HG03103 (cell line): ENCODE measurements around the gene MYLK.
"Not testable (repeated sequence)": the region's sequence is repeated elsewhere in the genome, so short reads cannot be mapped to it uniquely, and the experiment has no call there.

ENCODE experiments used
- ATAC-seq: cut with Tn5 transposase; IDR thresholded peaks from one replicate; pipeline ENCODE4 v1.9.1; 2021; ENCODE audit warnings: low read depth; ENCODE audit not compliant: unreplicated experiment

Gene MYLK

GRCh38 chr3:123730829-123731228 is 153.3 kb downstream of the MYLK start:
- no peak for ATAC-seq

- no peak for ATAC-seq
These were observed 155.1 kb downstream of the MYLK start for GRCh38 chr3:123728991-123729390.

DNA sequence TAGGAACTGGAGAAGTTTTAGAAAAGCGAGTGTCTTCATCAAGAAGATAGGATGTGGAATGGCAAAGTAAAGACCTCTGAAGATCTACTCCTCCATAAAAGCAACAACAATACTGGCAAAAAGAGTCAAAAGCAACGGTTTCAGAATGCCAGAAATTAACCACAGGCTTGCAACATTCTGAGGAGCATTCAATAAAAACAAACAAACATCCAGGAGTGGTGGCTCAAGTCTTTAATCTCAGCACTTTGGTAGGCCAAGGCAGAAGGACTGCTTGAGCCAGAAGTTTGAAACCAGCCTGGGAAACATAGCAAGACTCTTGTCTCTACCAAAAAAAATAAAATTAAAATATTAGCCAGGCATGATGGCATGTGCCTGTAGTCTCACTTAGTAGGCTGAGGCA is 156.1 kb downstream of the MYLK start:
- no peak for ATAC-seq

- no peak for ATAC-seq
These were observed 158.3 kb downstream of the MYLK start for GRCh38 chr3:123725652-123726400.

- ATAC-seq, result no peak
These were observed 159.8 kb downstream of the MYLK start for GRCh38 chr3:123724306-123724705.

DNA sequence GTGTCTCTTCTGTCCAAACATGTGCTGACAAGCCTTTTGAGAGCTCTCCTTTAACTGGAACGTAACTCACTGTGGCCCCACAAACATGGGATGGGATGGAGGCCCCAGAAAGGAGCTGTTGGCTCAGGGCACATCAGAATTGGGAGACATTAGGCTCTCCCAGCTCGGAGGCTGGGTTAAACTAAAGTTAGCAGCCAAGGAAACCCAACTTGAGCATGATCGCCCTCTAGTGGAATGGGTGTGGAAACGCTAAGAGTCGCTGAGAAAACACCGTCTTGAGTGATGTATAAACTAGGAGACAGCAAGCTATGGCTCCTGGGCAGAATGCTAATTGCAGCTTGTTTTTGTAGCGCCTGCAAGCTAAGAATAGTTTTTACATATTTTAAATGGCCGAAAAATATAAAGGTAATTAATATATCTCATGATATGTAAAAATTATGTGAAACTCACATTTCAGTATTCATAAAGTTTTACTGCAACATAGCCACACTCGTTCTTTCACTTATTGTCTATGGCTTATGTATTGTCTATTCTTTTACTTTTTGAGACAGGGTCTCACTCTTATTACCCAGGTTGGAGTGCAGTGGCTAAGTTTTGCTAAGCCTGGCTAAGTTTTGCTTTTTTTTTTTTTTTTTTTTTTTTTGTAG is 160.5 kb downstream of the MYLK start:
- ATAC-seq, result no peak

DNA sequence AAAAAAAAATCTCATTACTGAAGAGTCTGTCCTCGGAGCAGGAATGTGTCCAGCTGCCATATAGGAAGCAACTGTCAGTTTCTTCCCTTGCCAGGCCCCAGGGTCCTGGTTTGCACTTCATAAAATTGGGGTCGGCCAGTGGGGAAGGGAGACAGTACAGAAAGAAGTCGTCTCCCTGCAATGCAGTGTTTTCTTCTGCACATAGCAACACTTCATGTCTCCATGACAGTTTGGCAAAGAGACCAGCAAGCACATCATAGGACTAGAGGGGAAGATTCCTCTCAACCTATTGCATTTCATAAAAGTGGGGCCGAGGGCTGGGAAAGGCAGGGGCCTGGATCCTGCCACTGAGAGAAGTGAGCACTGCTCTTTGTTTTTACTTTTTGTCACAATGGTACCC is 161.1 kb downstream of the MYLK start:
- no peak for ATAC-seq

DNA sequence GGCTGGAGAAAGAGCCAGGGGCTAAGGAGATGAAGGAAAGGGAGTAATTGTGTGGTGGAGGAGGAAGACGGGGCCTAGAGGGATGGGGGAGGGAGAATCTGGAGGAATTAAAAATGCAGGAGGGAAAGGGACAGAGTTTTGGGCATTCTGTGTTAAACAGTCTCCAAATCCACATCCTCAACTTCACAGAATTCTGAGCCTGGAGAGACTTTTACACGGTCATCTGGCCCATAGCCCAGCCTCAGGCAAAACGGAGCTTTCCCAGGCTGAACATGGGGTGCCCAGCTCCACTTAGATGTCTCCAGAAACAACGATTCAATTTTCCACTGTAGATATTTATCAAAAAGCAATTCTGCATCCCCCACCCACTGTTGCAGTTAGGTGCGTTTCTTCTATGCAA is 161.7 kb downstream of the MYLK start:
- no peak for ATAC-seq

DNA sequence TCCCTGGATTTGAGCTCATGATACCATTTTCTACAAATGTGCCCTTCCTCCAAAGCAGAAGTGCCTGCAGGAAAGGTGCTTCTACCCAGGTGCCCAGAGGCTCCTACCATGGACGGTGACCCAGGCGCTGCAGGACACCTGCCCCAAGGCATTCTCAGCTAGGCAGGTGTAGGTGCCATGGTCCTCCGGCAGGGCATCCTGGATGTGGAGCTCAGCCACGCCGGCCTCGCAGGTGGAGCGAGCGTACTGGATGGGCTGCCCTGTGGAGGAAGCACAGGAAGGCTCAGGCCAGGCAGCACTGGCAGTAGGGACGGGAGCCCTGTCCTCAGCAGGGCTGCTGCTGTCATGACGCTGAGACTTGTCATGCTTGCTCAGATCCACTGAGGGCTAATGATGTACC is 162.1 kb downstream of the MYLK start:
- ATAC-seq, result no peak

DNA sequence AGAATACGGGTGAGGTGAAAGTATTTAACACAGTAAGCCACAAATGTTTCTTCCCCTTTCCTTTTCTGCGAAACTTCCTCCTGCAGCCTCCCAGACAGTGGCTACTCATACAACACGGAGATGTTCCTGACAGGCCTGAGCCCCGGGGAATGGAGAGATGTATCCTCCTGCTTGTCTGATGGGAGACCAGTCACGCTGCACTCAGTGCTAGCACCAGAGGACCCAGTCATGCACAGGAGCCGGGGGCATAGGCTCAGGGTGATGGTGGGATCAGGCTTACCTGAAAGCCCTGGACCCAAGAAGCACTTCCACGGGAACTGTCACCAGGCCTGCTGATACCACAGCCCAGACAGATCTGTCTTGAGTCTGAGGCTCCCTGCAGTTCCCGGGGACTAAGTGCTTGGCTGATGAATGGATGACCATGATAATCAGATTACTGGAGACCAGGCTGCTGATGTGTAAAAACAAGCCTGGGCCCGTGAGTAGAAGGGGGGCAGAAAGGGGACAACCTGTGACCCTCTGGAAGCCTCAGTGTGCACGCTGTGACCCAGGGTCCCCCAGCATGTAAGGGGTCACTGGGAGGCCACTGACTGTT is 162.9 kb downstream of the MYLK start:
- not testable (repeated sequence) for ATAC-seq

DNA sequence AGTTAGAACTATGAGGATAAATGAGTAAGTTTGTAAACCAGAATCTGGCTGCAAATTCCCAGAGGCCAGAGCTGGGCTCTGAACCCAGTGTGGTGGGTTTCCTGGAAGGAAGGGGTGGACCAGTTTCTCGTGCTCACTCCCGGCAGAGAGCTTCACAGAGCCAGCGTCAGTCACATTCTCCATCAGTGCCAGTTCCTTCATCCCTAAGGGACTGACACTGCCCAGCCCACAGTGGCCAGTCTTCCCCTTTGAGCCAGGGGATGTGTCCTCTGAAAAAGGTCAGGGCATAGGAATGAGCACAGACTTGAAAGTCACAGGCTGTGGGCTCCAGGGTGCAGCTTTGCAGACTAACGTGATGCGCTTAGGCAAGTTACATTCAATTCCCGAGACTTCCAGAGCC is 163.5 kb downstream of the MYLK start:
- no peak for ATAC-seq

DNA sequence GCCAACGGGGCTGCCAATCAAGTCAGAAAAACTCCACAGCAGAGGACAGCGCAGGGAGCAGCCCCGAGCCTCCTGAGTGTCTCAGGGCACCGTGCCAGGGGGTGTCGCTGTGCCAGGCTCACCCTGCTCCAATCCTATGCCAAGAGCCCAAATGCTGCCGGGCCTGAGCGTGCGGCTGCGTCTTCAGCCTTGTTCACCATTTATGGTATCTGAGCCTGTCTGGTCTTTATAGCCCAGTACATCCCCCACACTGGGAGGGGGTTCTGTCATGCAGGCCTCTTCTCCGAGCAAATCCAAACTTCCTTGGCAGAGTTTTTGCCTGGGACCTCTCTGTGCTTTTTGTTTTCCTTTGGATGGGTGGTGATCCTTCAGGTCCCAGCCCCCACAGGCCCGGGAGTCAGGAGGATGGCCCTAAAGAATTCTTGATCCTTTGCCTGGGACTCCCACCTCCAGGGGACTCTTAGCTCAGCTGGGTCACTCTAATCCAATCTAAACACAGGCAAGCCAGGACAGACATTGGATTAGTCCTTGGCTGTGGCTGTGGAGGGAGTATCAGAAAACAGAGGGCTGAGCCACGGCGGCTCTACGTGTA is 164.2 kb downstream of the MYLK start:
- ATAC-seq, result no peak

DNA sequence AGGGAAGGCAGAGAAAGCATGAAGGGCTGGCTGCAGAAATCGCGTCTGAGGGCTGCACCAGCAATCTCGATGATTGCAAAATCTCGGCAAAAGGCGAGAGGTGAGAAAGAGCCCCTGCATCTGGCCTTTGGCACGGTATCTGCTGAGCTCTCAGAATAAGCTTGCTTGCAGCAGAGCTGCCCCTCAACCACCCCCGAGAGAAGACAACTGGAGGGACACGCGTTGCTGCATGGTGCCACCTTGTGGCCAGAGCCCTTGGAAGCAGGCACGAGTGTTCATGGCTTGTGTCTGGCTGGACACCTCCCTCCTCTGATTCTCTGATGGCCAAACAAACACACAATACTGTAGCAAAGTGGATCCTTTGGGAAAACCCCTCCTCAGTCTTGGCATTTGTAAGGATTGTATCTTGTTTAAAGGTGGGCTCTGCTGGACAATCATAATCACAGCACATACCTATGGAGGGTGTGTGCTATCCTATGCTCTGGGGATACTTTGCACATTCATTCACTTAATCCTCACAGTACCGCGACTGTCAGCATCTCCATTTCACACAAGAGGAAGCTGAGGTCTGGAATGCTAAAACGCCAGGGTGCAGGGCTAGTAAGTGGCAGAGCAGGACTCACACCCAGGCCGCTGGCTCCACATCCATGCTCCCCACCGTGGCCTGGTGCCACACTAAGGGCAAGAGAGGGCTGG is 164.9 kb downstream of the MYLK start:
- ATAC-seq, result not testable (repeated sequence)

DNA sequence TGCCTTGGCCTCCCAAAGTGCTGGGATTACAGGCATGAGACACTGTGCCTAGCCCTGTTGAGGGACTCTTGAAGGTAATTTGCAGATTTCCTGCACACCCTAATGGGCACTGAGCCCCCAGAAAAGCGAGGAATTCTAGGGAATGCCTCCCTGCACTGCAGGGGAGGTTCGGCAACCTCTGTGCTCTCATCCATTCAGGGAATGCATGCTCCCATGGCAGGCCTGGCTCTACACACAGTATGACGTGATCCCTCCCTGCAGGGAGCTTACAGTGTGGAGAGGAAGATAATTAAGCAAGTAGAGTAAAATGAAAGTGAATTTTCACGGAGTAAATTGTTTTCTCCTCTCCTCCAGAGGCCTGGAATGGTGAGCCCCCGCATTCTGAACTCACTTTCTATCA is 166.0 kb downstream of the MYLK start:
- no peak for ATAC-seq

GRCh38 chr3:123717451-123717850 is 166.7 kb downstream of the MYLK start:
- ATAC-seq, result not testable (repeated sequence)

- ATAC-seq, result no peak
These were observed 167.7 kb downstream of the MYLK start for GRCh38 chr3:123716411-123716810.

- ATAC-seq, result no peak
These were observed 170.9 kb downstream of the MYLK start for GRCh38 chr3:123713211-123713610.

DNA sequence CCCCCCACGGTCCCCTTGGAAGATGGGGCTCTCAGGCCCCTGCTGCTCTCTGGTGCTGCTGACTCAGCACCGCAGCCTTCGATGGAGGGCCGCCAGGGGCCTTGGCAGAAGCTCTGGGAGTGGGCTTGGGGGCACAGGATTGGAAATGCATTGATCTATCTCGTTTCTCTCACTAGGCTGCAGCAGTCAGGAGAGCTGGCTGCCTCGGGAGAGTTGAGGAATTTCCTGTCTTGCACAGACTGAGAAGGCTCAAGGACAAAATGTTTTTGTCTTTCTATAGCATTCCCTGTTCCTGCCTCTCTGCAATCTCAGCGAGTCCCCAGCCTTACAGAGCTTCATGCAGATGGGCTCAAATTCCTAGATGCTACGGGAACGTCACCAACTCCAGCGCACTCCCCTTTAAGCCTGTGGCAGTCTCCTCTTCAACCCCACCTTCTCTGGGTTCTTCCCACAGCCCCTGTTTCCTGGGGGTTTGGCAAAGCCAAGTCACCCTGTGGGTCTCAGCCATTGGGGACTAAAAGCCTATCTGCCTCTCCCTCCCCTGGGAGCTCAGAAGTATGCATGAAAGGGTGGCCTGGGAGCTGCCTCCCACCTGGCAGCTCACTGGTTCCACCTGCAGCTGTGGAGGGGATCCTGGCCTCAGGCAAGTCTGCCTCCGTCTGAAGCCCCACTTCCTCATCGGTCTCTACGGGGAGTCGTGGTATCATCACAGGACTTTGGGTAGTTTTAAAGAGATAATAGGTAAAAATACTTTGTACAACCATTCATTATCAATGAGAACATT is 171.9 kb downstream of the MYLK start:
- no peak for ATAC-seq

- ATAC-seq, result no peak
These were observed 172.8 kb downstream of the MYLK start for GRCh38 chr3:123711356-123711755.

DNA sequence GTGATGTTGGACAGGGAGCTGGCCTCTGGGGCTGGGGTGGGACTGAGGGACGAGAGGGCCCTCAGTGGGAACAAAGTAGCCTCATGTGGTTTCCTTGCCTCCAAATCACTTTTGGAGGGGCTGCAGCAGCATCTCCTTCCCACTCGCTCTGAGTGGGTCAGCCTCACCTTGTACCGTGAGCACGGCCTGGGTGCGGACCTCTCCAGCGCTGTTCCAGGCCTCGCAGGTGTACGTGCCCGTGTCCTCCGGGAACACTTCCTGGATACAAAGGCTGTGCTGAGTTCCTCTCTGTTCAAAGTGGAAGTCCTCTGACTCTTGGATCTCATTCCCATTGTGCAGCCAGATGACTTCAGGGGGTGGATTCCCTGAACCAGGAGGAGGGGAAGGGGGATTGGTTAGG is 175.6 kb downstream of the MYLK start:
- no peak for ATAC-seq
